Muscle layer of duodenum (tissue), 2 donors: ENCODE results near the gene RAB11FIP3.

Source experiments
- H3K27ac ChIP-seq: one replicate; pipeline ENCODE4 v1.7.0; 2013; ENCODE audit warnings: mild to moderate bottlenecking, low read length
- H3K27me3 ChIP-seq: one replicate; pipeline ENCODE4 v1.7.0; 2013; ENCODE audit warnings: low read depth, mild to moderate bottlenecking, control low read depth, low read length
- H3K36me3 ChIP-seq, 2 donors: one replicate each; pipeline ENCODE4 v1.7.0; 2013; ENCODE audit warnings: low read length in 2 of 2, control low read depth in 1 of 2, mild to moderate bottlenecking in 1 of 2; ENCODE audit not compliant: insufficient read depth in 2 of 2, control insufficient read depth in 1 of 2
- H3K4me1 ChIP-seq, 2 donors: one replicate each; pipeline ENCODE4 v1.7.0; 2013; ENCODE audit warnings: low read length in 2 of 2, mild to moderate bottlenecking in 2 of 2, control low read depth in 1 of 2, moderate library complexity in 1 of 2; ENCODE audit not compliant: insufficient read depth in 2 of 2, control insufficient read depth in 1 of 2
- H3K4me3 ChIP-seq, 2 donors: one replicate each; pipeline ENCODE4 v1.7.0; 2013; ENCODE audit warnings: low read length in 2 of 2, low read depth in 1 of 2, mild to moderate bottlenecking in 1 of 2
- H3K9me3 ChIP-seq, 2 donors: one replicate each; pipeline ENCODE4 v1.7.0; 2013; ENCODE audit warnings: low read length in 2 of 2, control low read depth in 1 of 2, mild to moderate bottlenecking in 1 of 2; ENCODE audit not compliant: control insufficient read depth in 1 of 2
- donor health status: healthy.

RAB11FIP3 gene

GRCh38 chr16:544517-544916, 119.1 kb downstream of the RAB11FIP3 start:
- Histone ChIP-seq H3K4me3 (no peak overlapping the region), H3K4me1 (no peaks in the 10 kb centered on the region), H3K9me3 (no peaks in the 10 kb centered on the region), H3K36me3 (peaks cover 0 to 25% of the 10 kb centered on the region in 2 donors), H3K27me3 (no peaks in the 10 kb centered on the region), H3K27ac (no peak overlapping the region)

- Histone ChIP-seq H3K4me1 (no peaks in the 10 kb centered on the region), H3K27ac (no peak overlapping the region), H3K36me3 (peaks cover 0 to 49% of the 10 kb centered on the region in 2 donors), H3K9me3 (no peaks in the 10 kb centered on the region), H3K4me3 (no peak overlapping the region), H3K27me3 (no peaks in the 10 kb centered on the region)
Measured at GRCh38 chr16:546909-547770, 121.7 kb downstream of the RAB11FIP3 start.

GRCh38 chr16:548586-548985, 123.1 kb downstream of the RAB11FIP3 start:
- Histone ChIP-seq H3K4me3 (no peak overlapping the region), H3K27me3 (no peaks in the 10 kb centered on the region), H3K4me1 (no peaks in the 10 kb centered on the region), H3K27ac (no peak overlapping the region), H3K9me3 (no peaks in the 10 kb centered on the region), H3K36me3 (peaks cover 0 to 52% of the 10 kb centered on the region in 2 donors)

GRCh38 chr16:549544-550263, 124.3 kb downstream of the RAB11FIP3 start:
- Histone ChIP-seq H3K4me3 (no peak overlapping the region), H3K9me3 (no peaks in the 10 kb centered on the region), H3K36me3 (peaks cover 0 to 57% of the 10 kb centered on the region in 2 donors), H3K4me1 (no peaks in the 10 kb centered on the region), H3K27me3 (no peaks in the 10 kb centered on the region), H3K27ac (no peak overlapping the region)

- H3K27ac ChIP-seq = no peak overlapping the region
- H3K4me3 ChIP-seq = no peak overlapping the region
- no peaks in the 10 kb centered on the region for H3K9me3 ChIP-seq
- no peaks in the 10 kb centered on the region for H3K4me1 ChIP-seq
- H3K36me3 ChIP-seq = peaks cover 0 to 57% of the 10 kb centered on the region in 2 donors
- H3K27me3 ChIP-seq = no peaks in the 10 kb centered on the region
Measured at GRCh38 chr16:551210-551609, 125.8 kb downstream of the RAB11FIP3 start.

- Histone ChIP-seq H3K4me1 (no peaks in the 10 kb centered on the region), H3K27me3 (no peaks in the 10 kb centered on the region), H3K27ac (no peak overlapping the region), H3K9me3 (no peaks in the 10 kb centered on the region), H3K36me3 (peaks cover 0 to 57% of the 10 kb centered on the region in 2 donors), H3K4me3 (no peak overlapping the region)
Measured at GRCh38 chr16:552171-552570, 126.7 kb downstream of the RAB11FIP3 start.

GRCh38 chr16:553601-554296, 128.3 kb downstream of the RAB11FIP3 start:
- H3K36me3 ChIP-seq = peaks cover 0 to 43% of the 10 kb centered on the region in 2 donors
- H3K4me1 ChIP-seq = no peaks in the 10 kb centered on the region
- H3K27me3 ChIP-seq = no peaks in the 10 kb centered on the region
- no peak overlapping the region for H3K27ac ChIP-seq
- H3K4me3 ChIP-seq = no peak overlapping the region
- H3K9me3 ChIP-seq = no peaks in the 10 kb centered on the region

GRCh38 chr16:554297-554621, 128.8 kb downstream of the RAB11FIP3 start:
- Histone ChIP-seq H3K36me3 (peaks cover 0 to 38% of the 10 kb centered on the region in 2 donors), H3K27me3 (no peaks in the 10 kb centered on the region), H3K4me3 (no peak overlapping the region), H3K4me1 (no peaks in the 10 kb centered on the region), H3K27ac (no peak overlapping the region), H3K9me3 (no peaks in the 10 kb centered on the region)

GRCh38 chr16:554640-555365, 129.4 kb downstream of the RAB11FIP3 start:
- no peak overlapping the region for H3K4me3 ChIP-seq
- peaks cover 0 to 33% of the 10 kb centered on the region in 2 donors for H3K36me3 ChIP-seq
- no peak overlapping the region for H3K27ac ChIP-seq
- H3K9me3 ChIP-seq = no peaks in the 10 kb centered on the region
- peaks cover 0 to 4% of the 10 kb centered on the region in 2 donors for H3K4me1 ChIP-seq
- H3K27me3 ChIP-seq = no peaks in the 10 kb centered on the region

GRCh38 chr16:555528-556473, 130.4 kb downstream of the RAB11FIP3 start:
- Histone ChIP-seq H3K4me3 (no peak overlapping the region), H3K9me3 (no peaks in the 10 kb centered on the region), H3K36me3 (peaks cover 0 to 25% of the 10 kb centered on the region in 2 donors), H3K27me3 (no peaks in the 10 kb centered on the region), H3K27ac (no peak overlapping the region), H3K4me1 (peaks cover 0 to 4% of the 10 kb centered on the region in 2 donors)
